ENCODE data around the gene DLG2. TPM values are rescaled to one million over a fixed set of nuclear protein-coding genes. Genes with fewer than 3 reads are reported as not detected.

Gene DLG2
- total RNA-seq, 1 experiment from 2014 or later = 17.5 TPM

GRCh38 chr11:83684071-83684470, 1943.1 kb downstream of the DLG2 start (continued):
- no peak for TF ChIP-seq ZNF281 (CRISPR knock-in tag; IDR thresholded peaks at IDR 0.05)
- no peak for TF ChIP-seq GTF2I (CRISPR knock-in tag; conservative IDR thresholded peaks at IDR 0.05)
- no peak for TF ChIP-seq CTCF (IDR thresholded peaks at IDR 0.05)
- TF ChIP-seq, protein P1, sequence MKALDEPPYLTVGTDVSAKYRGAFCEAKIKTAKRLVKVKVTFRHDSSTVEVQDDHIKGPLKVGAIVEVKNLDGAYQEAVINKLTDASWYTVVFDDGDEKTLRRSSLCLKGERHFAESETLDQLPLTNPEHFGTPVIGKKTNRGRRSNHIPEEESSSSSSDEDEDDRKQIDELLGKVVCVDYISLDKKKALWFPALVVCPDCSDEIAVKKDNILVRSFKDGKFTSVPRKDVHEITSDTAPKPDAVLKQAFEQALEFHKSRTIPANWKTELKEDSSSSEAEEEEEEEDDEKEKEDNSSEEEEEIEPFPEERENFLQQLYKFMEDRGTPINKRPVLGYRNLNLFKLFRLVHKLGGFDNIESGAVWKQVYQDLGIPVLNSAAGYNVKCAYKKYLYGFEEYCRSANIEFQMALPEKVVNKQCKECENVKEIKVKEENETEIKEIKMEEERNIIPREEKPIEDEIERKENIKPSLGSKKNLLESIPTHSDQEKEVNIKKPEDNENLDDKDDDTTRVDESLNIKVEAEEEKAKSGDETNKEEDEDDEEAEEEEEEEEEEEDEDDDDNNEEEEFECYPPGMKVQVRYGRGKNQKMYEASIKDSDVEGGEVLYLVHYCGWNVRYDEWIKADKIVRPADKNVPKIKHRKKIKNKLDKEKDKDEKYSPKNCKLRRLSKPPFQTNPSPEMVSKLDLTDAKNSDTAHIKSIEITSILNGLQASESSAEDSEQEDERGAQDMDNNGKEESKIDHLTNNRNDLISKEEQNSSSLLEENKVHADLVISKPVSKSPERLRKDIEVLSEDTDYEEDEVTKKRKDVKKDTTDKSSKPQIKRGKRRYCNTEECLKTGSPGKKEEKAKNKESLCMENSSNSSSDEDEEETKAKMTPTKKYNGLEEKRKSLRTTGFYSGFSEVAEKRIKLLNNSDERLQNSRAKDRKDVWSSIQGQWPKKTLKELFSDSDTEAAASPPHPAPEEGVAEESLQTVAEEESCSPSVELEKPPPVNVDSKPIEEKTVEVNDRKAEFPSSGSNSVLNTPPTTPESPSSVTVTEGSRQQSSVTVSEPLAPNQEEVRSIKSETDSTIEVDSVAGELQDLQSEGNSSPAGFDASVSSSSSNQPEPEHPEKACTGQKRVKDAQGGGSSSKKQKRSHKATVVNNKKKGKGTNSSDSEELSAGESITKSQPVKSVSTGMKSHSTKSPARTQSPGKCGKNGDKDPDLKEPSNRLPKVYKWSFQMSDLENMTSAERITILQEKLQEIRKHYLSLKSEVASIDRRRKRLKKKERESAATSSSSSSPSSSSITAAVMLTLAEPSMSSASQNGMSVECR (CRISPR knock-in tag; IDR thresholded peaks at IDR 0.05; ENCODE audit: borderline replicate concordance) = no peak
- no peak for TF ChIP-seq ZSCAN18 (CRISPR knock-in tag; IDR thresholded peaks at IDR 0.05)
- no peak for TF ChIP-seq ZNF416 (CRISPR knock-in tag; IDR thresholded peaks at IDR 0.05)

GRCh38 chr11:83682611-83682973, 1944.6 kb downstream of the DLG2 start:
- POLR2A ChIA-PET = no interaction called here

More at GRCh38 chr11:83682611-83682973, 1944.6 kb downstream of the DLG2 start:
- H3K4me1 Mint-ChIP-seq = peaks cover 50% of the 10 kb centered on the region
- H3K36me3 Mint-ChIP-seq = no peaks in the 10 kb centered on the region
- TF ChIP-seq KAT7 (CRISPR knock-in tag; IDR thresholded peaks at IDR 0.05; ENCODE audit: borderline replicate concordance) = no peak
- no peak for TF ChIP-seq FOXP1 (CRISPR knock-in tag; IDR thresholded peaks at IDR 0.05; ENCODE audit: borderline replicate concordance)
- TF ChIP-seq, protein P2, sequence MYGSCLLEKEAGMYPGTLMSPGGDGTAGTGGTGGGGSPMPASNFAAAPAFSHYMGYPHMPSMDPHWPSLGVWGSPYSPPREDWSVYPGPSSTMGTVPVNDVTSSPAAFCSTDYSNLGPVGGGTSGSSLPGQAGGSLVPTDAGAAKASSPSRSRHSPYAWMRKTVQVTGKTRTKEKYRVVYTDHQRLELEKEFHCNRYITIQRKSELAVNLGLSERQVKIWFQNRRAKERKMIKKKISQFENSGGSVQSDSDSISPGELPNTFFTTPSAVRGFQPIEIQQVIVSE (CRISPR knock-in tag; IDR thresholded peaks at IDR 0.05; ENCODE audit: borderline replicate concordance) = no peak
- TF ChIP-seq NFYB (CRISPR knock-in tag; conservative IDR thresholded peaks at IDR 0.05; ENCODE audit: low read depth) = no peak
- no peak for TF ChIP-seq GABPB1 (CRISPR knock-in tag; IDR thresholded peaks at IDR 0.05)
- no peak for TF ChIP-seq TEAD1 (CRISPR knock-in tag; IDR thresholded peaks at IDR 0.05)
- TF ChIP-seq ERG (CRISPR knock-in tag; IDR thresholded peaks at IDR 0.05) = no peak
- TF ChIP-seq ELF4 (CRISPR knock-in tag; IDR thresholded peaks at IDR 0.05; ENCODE audit: low read depth) = no peak
- no peak for TF ChIP-seq ZNF317 (CRISPR knock-in tag; IDR thresholded peaks at IDR 0.05; ENCODE audit: borderline replicate concordance, low read depth)
- no peak for TF ChIP-seq CBFB (CRISPR knock-in tag; IDR thresholded peaks at IDR 0.05; ENCODE audit: low read depth)
- TF ChIP-seq MXD4 (CRISPR knock-in tag; IDR thresholded peaks at IDR 0.05; ENCODE audit: borderline replicate concordance) = no peak
- TF ChIP-seq ETV6 (CRISPR knock-in tag; IDR thresholded peaks at IDR 0.05) = no peak
- TF ChIP-seq ZNF219 (CRISPR knock-in tag; IDR thresholded peaks at IDR 0.05; ENCODE audit: borderline replicate concordance) = no peak
- H3K27me3 Mint-ChIP-seq (ENCODE audit: low read depth) = no peaks in the 10 kb centered on the region
- ATAC-seq (no peak; the same call in 1 of the 2 replicates), DNase-seq (ENCODE audit: low spot score) (no peak)
- H3K9me3 Mint-ChIP-seq = no peaks in the 10 kb centered on the region
- no peak overlapping the region for H3K27ac Mint-ChIP-seq
- CTCF ChIA-PET = interaction anchor here (2.3 kb wide), 1 partner anchor 389 kb away, joined by 6 read pairs; no protein-coding TSS in a partner anchor
- no peak overlapping the region for H3K4me3 Mint-ChIP-seq

All from WTC11 (cell line).